RPMI8226 (cell line): ENCODE measurements around the gene TBX18.

Experiments used
- DNase-seq: peaks from one replicate; pipeline ENCODE4 v3.0.0-alpha.2; 2015

TBX18 gene

DNA sequence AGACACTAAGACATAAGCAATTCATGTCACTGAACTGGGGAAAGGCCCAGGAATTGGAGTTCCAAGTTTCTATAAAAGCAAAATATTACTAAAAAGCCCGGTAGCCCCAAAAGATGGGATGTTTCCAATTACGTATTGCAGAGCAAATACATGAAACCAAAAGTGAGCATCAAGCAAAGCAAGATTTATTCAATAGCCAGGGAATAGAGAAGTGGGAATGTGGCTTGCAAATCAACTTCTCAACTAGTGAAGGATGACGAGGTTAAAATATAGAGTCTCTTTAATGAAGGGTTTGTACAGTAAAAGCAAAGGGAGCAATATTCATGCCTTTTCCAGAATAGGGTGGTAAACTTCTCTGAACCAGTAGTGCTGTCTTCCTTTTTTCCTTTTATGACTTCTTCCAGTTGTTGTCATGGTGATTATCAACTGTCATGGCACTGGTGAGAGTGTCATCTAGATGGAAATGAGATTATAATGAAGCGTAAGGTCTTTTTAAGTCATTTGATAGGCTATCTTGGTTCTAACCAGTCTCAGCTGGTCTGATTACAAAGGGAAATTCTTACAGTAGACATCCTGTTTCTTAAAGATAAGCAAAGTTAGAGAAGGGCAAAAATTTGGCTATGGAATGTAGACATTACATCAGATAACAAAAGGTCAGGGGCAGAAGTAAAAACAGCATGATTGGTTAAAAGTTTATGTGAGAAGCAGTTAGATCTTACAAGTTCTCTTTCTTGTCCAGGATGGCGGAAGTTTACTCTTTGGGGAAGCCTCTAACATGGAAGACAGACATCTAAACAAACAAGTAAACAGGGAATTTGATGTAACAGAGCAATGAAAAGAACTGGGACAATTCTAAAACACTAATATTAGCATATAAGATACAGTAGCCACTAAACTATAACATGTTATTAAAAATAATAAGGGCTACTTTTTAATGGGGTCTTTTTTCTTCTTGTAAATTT, 96.9 kb downstream of the TBX18 start:
- no peak for DNase-seq

- DNase-seq = no peak
Observed at GRCh38 chr6:84665401-84665800, 99.0 kb downstream of the TBX18 start.

GRCh38 chr6:84663866-84664265, 100.5 kb downstream of the TBX18 start:
- no peak for DNase-seq

GRCh38 chr6:84657486-84657885, 106.9 kb downstream of the TBX18 start:
- DNase-seq = no peak

DNA sequence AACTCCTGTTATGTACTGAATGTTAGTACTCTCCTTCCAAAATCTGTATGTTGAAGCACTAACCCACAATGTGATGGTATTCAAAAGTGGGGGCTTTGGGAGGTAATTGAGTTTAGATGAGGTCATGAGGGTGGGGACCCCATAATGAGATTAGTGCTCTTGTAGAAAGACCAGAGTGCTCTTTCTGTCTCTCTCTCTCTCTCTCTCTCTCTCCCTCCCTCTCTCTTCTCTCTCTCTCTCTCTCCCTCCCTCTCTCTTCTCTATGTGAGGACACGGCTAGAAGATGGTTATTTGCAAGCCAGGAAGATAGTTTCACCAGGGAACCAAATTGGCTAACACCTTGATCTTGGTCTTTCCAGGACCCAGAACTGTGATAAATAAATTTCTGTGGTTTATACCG, 107.4 kb downstream of the TBX18 start:
- no peak for DNase-seq

- no peak for DNase-seq
Observed at GRCh38 chr6:84653027-84653551, 111.3 kb downstream of the TBX18 start.

DNA sequence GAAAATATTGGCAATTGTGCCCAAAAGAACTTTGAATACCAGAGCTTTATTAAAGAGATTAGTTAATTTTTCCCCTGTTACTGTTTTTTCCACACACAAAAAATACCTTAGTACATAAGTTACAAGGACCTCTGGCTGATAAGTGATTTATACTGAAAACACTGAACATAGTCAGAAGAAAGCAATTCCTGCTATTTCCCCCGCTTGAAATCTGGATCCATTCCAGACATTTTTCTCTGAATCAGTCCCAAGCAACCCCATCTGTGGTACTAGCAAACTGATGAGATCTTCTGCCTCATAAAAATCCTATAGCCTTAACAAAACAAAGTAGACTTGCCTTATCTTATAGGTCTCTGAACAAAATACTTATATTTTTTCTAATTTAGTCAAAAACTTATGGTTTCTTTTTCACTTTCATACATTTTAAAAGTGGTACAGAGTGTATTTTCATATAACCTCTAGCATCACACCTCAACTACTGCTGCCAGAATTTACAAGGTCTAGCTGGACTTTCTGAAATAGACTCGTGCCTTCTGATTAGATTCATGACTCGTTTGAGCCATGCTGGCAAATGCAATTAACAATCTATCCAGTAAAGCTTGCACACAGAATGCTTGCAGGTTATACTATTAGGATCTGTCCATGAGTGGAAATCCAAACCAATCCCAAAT, 111.9 kb downstream of the TBX18 start:
- DNase-seq = no peak

DNA sequence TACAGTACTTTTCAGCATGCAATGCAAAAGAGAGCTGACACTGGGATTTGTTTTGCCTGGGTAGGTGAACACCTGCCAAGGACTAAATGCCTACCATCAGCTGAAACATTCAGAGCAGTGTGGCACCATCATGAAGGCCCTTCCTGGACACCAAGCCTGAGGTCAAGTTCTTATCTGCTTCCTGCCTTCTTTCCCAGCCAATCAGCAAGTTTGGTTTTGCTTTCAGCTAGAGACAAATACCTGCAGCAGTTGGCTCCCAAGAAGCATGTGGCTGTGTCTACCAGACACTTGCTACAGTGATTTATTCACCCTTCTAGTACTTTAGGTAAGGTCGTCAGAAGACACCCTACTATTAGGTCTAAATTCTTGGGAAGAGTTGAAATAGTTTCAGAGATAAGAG, 112.8 kb downstream of the TBX18 start:
- no peak for DNase-seq

DNA sequence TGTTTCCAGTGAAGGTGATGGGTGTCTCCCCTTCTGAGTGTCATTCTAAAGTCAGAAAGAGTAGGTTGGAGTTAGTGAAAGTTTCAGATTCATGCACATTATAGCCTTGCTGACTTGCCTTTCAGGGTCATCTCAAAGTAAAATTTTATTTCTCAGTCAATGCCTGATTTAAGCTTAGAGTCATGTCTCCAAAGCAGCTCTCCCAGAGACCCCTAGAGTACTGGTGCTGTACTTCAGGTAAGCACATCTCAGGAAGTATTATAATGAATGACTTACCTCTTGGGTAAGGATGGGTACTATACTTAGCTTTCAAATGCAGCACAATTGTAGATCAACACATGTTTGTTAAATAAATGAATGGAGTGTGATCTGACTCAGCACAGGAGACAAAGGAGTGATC, 116.0 kb downstream of the TBX18 start:
- DNase-seq = no peak

GRCh38 chr6:84645563-84646266, 118.7 kb downstream of the TBX18 start:
- DNase-seq = no peak

- no peak for DNase-seq
Observed at GRCh38 chr6:84645000-84645399, 119.4 kb downstream of the TBX18 start.

DNA sequence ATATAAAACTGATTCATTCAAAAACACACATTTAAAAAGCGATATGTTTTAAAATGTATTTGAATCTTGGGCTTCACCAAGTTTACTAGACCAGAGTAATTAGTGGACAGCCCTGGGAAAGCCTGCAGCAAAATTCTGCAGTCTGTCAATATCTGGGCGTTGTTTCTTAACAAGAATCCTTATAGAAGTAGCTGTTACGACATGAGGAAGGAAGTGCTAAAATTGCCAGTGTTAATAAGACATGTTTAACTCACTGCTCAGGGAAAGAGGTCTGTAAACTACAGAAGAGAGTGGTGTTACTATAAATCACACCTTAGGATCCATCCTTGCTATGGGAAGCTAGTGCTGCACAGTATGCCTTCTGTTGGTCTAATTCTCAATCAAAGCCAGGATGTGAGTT, 120.6 kb downstream of the TBX18 start:
- no peak for DNase-seq

GRCh38 chr6:84641076-84641475, 123.3 kb downstream of the TBX18 start:
- no peak for DNase-seq

GRCh38 chr6:84639396-84639795, 125.0 kb downstream of the TBX18 start:
- DNase-seq = no peak

DNA sequence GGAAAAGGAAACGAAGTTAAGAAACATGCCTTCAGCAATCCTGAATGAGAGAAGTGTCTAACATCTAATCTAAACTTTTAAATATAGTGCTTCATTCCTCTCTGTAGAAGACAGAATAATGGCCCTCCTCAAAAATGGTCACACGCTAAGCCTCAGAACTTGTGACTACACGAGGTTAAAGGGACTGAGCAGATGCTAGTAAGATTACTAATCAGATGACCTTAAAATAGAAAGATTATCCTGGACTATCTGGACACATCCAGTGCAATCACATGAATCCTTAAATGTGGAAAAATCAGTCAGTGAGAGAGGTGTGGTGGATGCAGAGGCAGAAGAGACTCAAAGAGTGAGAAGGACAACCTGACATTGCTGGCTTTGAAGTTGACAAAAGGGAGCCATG, 126.1 kb downstream of the TBX18 start:
- DNase-seq = no peak
